Measurements from ENCODE around the gene DCUN1D3. TPM values are rescaled to one million over a fixed set of nuclear protein-coding genes. Genes with fewer than 3 reads are reported as not detected.
A peak's percentile ranks its signal among the peaks of the same experiment; 100 is the strongest.
"Not testable (repeated sequence)": the region's sequence is repeated elsewhere in the genome, so short reads cannot be mapped to it uniquely, and the experiment has no call there.

Gene DCUN1D3
- total RNA-seq, 1 donor from 2014 or later = 80.8 TPM

DNA sequence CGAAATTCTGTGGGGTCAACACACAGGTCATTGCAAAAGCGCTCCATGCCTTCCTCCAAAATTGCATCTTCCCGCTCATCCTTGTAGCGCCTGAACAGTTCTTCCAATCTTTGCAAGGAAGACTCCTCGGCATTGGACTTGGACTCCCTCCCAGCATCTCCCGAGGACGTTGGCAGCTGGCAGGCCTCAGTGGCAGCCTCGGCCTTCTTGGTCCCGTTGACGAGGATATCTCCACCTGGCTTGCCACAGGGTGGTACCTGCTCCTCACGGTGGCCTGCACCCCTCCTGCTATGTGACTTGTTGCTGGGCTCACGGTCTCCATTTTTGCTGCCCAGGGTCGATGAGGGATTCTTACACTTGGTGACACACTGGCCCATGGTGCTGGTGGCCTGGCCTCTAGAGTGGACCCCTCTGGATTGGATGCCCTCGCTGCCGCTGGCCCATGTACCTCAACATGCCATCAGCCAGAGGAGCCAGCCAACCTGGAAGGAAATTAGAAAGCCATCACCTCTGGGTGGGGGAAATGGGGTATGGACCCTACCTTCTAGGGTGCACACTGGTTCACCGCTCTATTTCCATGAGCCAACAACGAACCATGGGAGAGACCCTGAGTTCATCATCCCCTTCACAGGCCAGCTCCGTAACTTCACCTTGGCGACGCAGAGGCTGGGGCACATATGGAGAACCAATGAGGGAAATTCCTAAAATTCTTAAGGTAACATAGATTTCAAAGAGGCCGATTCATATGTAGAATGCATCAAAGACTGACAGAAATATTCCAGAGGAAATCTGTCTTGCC lies 37.8 kb downstream of the DCUN1D3 start:
- no peak for DNase-seq

DNA sequence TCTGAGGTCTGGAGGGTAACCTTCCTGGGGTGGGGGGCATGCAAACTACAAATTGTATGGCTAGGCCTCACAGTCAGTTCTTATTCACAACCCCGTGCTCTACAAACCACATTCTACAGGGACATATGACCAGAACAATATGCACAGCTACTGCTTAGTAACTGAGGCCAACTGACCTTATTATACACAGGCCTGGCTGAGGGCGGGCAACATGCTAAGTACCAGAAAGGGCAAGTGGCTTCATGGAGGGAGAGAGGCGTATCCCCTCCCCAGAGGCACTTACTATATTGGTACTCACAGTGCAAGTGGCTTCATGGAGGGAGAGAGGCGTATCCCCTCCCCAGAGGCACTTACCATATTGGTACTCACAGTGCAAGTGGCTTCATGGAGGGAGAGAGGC lies 39.2 kb downstream of the DCUN1D3 start:
- not testable (repeated sequence) for DNase-seq

DNA sequence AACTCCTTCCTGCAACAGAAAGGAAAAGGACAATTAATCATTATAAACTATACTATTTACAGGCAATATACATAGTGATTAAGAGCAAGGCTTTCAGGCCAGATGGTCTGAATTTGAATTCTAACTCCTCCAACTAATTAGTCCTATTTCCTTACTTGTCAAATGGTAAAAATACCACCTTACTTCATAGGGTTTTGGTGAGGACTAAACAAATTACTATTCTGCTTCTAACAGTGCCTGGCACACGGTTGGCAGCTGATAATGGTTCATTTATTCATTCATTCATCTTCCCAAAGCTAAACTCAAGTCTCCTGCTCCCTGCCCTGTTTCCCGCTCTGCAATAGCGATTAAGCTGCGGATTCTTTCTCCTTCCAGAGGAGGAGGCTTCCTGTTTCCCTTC lies 39.8 kb downstream of the DCUN1D3 start:
- peak; percentile 17 for DNase-seq

DNA sequence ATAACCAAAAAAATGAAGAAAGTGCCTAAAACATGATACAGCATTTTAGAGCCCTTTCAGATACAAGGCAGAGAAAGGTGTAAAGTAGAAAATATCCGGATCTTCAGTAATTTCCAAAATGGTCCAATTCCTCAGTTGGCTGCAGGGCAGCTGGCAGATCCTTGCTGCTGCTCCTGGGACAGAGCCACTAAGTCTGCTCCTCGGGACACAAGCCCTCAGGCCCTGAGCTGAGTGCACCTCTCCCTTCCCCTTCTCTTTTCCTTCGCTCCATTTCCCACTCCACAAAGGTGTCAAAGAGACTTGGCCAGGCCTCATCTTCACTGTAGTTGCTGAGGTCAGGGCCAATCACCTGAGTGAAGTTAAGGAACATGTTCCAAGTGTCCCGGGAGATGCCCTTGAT lies 40.5 kb downstream of the DCUN1D3 start:
- DNase-seq = no peak

DNA sequence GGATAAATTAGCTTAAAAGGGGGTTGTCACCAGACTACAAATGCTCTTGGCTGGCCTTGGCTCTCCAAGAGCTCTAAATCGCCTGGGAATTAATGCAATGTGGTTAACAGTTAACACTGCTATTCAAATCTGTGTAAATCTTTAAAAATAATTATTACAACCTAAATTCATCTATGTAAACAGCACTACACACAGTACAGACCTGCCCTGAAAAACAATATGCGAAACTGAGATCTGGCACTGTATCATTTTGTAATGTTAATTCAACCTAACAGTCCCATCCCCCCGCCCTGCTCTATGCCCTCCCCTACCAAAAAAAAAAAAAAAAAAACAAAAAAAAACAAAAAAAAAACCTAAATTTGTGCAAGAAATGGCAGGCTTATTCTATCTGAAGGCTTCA lies 40.9 kb downstream of the DCUN1D3 start:
- DNase-seq = no peak

DNA sequence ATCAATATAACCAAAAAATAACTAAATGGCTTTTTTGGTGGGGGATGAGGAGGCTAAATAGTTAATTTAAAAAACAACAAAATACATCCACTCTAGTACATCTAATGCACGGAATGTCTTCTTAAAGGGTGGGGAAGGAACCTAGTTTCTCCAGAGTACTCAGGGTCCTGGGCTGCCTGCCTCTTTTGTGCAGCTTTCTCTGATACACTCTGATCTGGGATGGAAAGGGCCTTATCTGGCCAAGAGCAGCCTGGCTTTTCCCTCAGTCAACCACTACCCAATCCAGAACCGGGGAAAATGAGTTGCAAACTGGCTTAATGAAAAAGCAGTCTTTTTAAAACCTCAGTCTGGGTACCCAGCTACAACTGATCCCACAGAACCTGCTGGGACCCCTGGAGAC lies 42.9 kb downstream of the DCUN1D3 start:
- DNase-seq = no peak

DNA sequence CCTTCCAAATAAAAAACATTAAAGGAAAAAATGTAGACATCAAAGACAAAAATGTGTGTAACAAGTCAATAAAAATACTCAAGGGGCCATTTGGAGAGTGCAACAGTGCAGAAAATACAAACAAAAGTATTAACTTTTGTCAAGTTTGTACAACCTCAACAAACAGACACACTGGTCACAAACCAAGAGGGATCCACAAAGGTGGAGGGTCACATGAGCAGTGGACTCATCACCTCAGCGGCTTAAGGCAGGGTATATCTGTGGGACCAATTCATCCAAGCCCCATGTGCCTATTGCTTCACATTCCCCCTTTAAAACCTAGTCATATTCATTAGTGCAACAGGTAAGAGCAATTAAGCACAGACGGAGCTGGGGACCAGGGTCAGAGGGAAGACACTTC lies 45.2 kb downstream of the DCUN1D3 start:
- DNase-seq = no peak

DNA sequence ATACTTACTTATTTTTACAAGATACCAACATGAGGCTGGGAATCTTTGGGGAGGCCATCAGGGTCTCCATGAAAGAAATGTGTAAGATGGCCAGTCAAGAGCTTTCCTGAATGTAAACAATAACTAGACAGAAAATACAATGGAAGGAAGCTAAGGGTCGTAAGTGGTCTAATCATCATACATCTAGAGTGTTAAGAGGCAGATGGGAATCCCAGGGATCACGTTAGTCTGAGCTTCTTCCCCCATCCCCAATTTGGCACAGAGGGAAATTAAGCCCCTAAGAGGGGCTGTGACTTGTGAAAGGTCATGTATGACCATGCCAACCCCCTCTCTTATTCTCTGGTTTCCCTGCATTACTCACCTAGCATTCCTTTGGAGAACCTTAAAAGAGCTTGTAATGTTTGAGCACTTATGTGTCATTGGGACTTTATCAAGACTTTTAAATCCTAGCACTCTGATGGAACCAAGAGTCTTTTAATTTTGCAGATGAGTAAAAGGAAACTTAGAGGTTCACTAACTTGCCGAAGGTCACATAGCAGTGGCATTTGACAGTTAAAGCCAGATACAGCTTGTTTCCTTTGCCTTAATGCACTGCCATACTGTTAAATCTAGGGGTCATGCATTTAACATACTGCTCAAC lies 46.1 kb downstream of the DCUN1D3 start:
- peak; percentile 52 for DNase-seq

DNA sequence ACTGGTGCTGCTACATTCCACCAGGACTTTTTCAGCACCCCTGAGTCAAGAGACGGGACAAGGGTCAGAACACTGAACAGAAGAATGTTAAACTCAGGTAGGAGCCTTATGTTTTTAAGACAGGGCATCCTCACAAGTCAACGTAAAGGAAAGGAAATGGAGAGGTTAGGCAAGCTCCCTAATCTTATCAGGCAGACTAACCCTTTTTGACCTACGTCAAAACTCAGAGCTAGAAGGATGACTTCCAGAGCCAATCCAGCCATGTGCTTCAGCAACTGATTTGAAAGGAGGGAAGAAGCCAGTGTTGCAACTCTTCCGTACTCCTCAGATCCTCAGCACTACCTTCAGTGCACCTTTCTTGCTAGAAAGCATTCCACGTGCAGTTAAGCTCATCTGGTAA lies 47.0 kb downstream of the DCUN1D3 start:
- no peak for DNase-seq

DNA sequence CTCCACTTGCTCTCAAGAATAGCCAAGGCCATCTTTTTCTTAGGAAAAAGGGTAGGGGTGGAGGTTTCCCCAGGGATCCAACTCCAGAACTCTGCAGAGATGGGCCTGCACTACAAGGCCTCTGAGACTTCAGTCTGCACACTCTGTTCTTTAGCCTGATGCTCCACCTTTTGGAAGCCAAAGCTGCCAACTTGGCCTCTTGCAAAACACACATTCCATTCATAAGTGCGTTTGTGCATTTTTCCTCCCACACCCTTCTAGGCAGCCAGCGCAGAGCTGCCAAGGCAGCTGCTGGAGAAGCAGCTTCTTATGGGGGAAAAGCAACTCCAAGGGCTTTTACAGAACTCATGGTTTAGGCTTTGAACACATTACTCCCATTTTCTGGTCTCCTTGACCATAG lies 48.6 kb downstream of the DCUN1D3 start:
- peak; percentile 76 for DNase-seq

DNA sequence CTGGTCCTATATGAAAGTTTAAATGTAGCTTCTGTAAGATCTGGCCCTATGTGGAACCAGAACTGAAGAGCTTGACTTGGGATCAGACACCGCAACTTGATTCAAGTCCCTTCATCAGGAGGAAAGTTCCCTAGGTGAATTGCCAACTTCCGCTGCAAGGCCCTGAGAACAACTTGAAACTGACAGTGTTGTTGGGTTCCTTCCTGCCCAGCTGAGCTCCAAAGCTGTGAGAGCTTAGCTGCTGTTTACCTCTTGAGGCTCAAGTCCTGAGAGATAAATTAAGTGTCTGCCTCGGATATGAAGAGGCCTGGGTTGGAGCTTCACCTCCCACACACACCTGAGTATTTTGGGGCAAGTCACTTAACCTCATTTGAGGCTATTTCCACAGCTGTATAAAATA lies 49.2 kb downstream of the DCUN1D3 start:
- peak; percentile 63 for DNase-seq

DNA sequence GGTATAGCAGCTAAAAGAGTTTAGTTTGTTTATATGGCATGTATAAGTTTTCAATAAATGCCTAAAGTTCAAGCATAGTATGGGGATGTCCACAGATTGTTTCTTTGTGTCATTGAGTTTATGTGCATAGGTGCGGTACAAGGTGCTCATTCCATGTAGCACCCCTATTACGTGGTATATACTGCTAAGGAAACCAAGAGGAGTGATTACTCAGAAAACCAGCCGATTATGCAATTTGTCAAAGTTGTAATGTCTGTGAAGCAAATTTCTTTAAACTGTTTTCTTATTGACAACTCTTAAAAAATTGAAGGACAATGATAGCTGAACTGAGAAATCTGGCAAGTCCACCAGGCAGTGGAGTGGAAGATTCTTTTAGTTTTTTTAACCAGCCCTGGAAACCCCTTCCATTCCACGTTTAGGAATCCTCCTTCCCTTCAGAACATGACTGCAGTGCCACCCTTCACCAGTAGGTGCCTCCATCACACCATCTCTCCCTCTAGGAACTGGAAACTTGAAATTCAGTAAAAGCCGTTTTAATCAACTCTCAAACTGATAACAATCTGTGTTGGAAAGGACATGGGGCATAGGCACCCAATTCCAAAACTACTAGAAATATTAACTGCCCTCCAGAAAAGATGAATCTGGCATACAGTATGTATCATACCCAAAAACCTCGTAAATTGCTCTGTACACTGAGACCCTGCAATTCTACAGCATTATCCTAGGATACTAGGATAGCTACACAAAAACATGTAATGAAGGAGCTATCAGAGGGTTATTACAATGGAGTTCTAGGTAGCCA lies 50.4 kb downstream of the DCUN1D3 start:
- peak; percentile 86 for DNase-seq

DNA sequence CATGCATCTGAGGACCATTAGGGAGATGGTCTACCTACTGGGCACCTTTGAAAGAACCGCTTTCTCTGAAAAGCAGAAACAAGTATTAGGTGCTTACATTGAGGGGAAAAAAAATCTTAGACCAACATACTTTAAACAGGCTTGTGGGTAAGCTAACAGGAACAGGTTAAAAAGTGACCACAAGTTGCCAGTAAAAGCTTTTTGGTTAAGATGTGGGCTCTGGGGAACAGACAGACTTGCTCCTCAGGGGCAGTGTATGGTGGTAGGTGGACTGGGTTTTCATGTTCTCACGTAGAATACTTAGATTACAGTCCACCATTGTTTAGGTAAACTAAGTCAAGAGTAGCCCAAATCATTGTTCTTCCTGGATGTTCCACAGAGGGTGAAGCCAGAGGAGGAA lies 52.6 kb downstream of the DCUN1D3 start:
- DNase-seq = no peak

DNA sequence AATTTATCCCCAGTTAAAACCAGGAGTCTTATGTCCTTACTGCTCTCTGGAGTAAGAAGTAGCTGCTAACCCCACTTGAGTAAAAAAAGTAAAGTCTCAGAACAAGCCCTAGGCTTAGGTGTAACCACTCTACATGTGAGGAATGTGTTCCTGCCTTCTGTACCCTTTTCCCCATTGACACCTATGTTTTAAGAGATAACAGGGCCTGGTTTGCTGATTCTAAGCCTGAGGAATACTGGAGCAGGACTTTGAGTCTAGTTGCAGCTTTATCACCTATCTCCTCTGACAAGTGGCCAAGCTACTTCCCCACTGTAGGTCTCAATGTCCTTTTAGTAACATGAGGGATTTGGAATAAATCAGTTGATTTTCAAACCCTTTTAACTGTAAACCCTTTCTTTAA lies 53.6 kb downstream of the DCUN1D3 start:
- DNase-seq = no peak

DNA sequence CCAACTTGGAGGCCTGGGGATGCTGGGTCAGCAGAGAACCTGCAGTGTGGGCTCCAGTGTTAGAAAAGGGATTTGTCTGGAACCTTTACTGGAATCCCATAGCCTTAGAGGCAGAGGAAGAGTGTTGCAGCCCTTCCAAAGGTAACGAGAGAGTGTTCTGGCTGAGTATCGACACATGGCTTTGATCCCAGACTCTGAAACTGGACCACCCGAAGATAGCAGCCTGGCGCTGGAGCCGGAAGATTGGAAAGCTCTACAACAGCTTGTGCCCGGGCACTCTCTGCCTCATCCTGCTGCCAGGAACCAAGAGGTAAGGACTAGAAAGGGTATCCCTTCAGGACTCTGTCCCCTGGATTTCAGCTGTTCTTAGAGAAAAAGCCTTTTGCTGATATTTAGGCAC lies 54.1 kb downstream of the DCUN1D3 start:
- DNase-seq = no peak

DNA sequence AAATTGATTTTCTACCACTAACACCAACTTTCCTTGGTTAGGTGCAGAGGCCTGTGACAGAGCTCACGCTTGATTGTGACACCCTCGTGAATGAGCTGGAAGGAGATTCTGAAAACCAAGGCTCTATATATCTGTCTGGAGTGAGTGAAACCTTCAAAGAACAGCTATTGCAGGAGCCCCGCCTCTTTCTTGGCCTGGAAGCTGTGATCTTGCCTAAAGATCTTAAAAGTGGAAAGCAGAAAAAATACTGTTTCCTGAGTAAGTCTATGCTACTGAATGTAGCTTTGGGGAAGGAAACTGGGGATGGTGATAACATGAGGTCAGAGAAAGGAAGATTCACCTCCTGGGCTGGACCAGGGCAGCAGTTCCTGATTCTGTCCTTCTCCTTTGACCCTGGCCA lies 55.6 kb downstream of the DCUN1D3 start:
- DNase-seq = peak; percentile 27

DNA sequence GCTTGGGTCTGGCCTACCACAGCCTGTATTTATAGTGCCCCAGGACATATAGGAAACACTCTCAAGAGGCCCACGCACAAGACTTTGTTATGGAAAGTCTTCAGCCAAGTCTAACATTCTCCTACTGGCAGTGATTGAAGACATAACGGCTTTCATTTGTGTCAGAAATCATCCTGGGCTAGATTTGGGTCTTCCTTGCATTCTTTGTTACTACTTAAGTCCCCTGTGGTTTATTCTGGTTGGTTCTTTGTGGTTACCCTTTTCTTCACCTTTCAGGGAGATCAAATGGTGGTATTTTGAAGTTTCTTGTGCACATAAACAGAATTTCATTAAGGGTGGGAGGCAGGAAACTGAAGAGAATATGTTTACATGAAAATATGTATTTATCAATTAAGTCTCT lies 56.1 kb downstream of the DCUN1D3 start:
- DNase-seq = no peak

DNA sequence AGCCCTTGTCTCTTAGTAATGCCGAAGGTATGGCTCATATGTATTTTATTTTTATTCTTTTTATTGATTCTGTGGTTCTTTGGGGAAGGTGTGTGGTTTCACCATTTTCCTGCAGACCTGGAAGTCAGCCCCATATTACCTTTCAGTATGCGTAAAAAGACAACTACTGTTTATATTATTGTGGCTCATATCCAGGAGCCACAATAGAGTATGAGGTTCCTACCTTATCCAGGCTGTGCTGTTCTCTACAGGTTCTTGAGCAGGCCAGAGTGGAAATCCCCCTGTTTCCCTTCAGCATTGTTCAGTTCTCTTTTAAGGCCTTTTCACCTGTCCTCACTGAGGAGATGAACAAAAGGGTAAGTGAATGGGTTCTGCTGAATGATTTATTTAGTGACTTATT lies 60.7 kb downstream of the DCUN1D3 start:
- DNase-seq = no peak

DNA sequence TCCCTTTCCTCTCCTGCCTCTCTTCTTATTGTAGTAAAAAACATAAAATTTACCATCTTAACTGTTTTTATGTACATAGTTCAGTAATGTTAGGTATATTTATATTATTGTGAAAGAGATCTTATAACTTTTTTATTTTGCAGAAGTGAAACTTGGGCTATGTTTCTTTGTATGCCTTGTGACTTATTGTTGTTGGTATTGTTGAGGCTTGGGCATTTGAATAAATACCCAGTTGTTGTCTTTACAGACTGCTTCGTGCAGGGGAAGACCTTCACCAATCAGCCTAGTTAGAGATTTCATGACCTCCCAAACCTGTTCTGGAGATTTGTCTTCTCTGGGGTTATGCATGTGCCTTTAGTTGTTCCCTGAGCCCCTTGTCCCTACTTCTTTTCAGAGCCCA lies 61.9 kb downstream of the DCUN1D3 start:
- DNase-seq = no peak

DNA sequence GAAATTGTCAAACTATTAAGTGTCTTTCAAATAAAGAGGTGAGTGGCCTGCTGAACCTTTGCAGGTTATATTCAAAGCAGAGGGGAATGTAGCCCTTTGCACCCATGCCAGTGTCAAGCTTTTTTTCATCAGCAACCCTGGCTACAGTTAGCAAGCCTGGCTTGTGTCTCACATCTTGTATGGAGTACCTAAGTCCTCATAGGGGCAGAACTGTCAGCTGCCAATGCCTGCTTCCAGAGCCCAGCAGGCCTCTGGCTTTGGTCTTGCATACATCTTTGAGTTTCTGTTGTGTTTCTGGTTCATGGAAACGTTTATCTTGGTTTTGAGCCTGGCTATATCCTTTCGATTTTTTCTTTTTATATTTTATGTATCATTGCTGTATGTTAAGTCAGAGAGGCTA lies 67.1 kb downstream of the DCUN1D3 start:
- no peak for DNase-seq

DNA sequence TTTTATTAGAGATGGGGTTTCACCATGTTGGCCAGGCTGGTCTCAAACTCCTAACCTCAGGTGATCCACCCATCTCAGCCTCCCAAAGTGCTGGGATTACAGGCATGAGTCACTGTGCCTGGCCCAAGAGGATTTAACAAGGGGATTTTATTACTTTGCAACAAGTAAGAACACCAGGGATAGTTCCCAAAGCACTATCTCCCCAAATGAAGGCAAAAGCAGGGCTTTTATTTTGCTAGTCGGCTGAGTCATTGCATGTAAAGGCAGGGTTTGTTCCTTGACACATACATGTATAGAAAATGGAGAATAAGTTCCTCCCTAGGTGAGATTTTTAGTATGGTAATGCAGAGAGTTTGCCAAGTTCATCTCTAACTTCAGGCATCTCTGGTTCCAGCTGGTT lies 69.8 kb downstream of the DCUN1D3 start:
- no peak for DNase-seq

DNA sequence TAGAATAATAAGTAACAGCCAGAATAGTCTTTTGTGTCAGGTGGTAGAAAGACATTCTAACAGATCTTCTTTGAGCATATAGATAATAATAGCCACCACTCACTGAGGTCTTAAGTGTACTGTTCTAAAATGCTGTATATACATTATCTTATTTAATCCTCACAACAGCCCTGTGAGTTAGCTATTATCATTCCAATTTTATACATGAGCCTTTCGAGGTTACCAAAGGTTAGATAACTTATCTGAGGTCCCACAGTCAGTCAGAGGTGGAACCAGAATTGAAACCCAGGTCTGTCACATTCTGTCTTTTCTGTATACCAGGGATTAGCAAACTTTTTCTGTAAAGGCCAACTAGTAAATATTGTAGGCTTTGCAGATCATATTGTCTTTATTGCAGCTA lies 70.6 kb downstream of the DCUN1D3 start:
- no peak for DNase-seq

DNA sequence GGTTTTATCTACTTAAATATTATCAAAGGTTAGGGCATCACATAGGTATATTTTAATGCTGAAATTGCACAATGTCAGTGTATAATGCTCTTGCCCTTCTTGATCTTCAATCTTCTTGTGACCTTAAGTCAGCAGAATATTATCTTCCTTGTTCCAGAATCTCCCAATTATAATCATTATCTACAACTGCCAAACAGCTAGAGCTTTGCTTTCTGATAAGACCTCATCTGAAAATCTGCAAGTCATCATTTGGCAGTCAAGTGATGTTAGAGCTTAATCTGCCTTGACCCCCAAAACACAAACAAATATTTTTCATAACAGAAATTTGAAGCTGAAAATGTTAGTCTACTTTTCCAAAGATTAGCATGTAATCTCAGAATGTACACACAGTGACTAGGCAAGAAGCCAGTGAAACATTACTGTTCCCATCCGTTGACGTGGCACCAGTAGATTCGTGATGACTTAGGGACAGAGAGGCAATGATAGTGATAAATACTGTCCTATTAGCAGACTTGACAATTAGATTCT lies 74.1 kb downstream of the DCUN1D3 start:
- DNase-seq = no peak

Data from dermis blood vessel endothelial cell (primary cell).